ENCODE measurements around the gene SLC34A3. TPM values are rescaled to one million over a fixed set of nuclear protein-coding genes. Genes with fewer than 3 reads are reported as not detected.

SLC34A3 gene
- total RNA-seq, 1 experiment from 2014 or later: 0.13 TPM

DNA sequence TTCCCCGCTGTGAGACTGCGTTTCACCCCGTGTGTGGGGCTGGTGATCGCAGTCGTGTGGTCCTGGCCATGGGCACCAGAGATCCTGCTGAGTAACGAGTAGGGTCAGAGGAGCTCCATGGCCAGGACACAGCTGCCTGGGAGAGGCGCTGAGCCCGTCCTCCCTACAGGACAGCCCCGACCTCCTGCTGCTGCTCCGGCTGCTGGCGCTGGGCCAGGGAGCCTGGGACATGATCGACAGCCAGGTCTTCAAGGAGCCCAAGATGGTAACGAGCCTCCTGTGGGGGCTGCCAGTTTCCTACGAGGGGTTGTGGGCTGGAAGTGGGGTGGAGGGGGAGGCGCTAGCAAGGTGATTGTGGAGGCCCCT, 35.4 kb downstream of the SLC34A3 start:
- ATAC-seq: no peak
- H3K9me3 Mint-ChIP-seq: no peaks in the 10 kb centered on the region
- H3K27ac Mint-ChIP-seq: no peak overlapping the region
- peaks cover 18% of the 10 kb centered on the region for H3K36me3 Mint-ChIP-seq
- POLR2A ChIA-PET: interaction anchor here (0.8 kb wide), 1 partner anchor 30 kb away, joined by 3 read pairs; no protein-coding TSS in a partner anchor
- CTCF ChIA-PET: no interaction called here
- no peak for TF ChIP-seq NR2C2 (CRISPR knock-in tag; IDR thresholded peaks at IDR 0.05)
- TF ChIP-seq IRF2 (CRISPR knock-in tag; IDR thresholded peaks at IDR 0.05; ENCODE audit: borderline replicate concordance, low read depth): no peak
- TF ChIP-seq NR1H2 (CRISPR knock-in tag; IDR thresholded peaks at IDR 0.05): no peak
- TF ChIP-seq, protein P1, sequence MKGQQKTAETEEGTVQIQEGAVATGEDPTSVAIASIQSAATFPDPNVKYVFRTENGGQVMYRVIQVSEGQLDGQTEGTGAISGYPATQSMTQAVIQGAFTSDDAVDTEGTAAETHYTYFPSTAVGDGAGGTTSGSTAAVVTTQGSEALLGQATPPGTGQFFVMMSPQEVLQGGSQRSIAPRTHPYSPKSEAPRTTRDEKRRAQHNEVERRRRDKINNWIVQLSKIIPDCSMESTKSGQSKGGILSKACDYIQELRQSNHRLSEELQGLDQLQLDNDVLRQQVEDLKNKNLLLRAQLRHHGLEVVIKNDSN (CRISPR knock-in tag; IDR thresholded peaks at IDR 0.05): no peak
- TF ChIP-seq, protein P2, sequence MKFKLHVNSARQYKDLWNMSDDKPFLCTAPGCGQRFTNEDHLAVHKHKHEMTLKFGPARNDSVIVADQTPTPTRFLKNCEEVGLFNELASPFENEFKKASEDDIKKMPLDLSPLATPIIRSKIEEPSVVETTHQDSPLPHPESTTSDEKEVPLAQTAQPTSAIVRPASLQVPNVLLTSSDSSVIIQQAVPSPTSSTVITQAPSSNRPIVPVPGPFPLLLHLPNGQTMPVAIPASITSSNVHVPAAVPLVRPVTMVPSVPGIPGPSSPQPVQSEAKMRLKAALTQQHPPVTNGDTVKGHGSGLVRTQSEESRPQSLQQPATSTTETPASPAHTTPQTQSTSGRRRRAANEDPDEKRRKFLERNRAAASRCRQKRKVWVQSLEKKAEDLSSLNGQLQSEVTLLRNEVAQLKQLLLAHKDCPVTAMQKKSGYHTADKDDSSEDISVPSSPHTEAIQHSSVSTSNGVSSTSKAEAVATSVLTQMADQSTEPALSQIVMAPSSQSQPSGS (CRISPR knock-in tag; IDR thresholded peaks at IDR 0.05; ENCODE audit: borderline replicate concordance, low read depth): no peak
- H3K27me3 Mint-ChIP-seq (ENCODE audit: low read depth): no peaks in the 10 kb centered on the region
- no peak for DNase-seq (ENCODE audit: low spot score)
- H3K4me3 Mint-ChIP-seq: no peak overlapping the region
- H3K4me1 Mint-ChIP-seq: peaks cover 3% of the 10 kb centered on the region; the same call in 1 of the 2 replicates

DNA sequence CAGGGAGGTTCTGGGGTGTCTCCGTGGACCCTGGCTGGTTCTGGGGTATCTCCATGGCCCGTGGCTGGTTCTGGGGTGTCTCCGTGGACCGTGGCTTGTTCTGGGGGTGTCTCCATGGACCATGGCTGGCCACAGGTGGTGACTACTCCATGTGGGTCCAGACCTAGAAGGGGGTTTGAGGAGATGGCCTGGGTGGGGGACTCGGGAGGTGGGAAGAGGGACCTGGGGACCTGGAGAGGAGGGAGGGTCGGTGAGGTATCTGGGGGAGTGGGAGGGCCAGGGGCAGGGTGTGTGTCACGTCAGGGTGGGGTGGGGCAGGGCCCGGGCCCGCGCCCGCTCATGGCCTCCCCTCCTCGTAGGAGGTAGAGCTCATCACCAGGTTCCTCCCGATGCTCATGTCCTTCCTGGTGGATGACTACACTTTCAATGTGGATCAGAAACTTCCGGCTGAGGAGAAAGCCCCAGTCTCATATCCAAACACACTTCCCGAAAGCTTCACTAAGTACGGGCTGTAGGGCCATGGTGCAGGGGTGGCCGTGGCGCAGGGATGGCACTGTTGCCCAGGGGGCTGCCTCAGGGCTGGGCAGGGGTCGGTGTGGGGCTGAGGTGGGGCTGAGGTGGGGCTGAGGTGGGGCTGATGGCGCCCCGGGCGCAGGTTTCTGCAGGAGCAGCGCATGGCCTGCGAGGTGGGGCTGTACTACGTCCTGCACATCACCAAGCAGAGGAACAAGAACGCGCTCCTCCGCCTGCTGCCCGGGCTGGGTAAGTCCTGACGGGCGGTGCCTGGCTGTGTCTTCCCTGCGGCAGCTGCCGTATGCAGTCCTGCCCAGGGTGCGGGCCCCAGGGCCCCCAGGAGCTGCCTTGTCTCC, 36.1 kb downstream of the SLC34A3 start:
- TF ChIP-seq GTF2I (CRISPR knock-in tag; conservative IDR thresholded peaks at IDR 0.05) (no peak), ATF1 (CRISPR knock-in tag; IDR thresholded peaks at IDR 0.05) (no peak), ZNF423 (CRISPR knock-in tag; IDR thresholded peaks at IDR 0.05) (no peak), ELF4 (CRISPR knock-in tag; IDR thresholded peaks at IDR 0.05; ENCODE audit: low read depth) (no peak), SMAD3 (CRISPR knock-in tag; IDR thresholded peaks at IDR 0.05; ENCODE audit: borderline replicate concordance) (no peak), ZNF671 (CRISPR knock-in tag; IDR thresholded peaks at IDR 0.05) (no peak), FOXK1 (CRISPR knock-in tag; IDR thresholded peaks at IDR 0.05) (no peak), SOX15 (CRISPR knock-in tag; IDR thresholded peaks at IDR 0.05) (no peak), ZNF317 (CRISPR knock-in tag; IDR thresholded peaks at IDR 0.05; ENCODE audit: borderline replicate concordance, low read depth) (no peak), EMX1 (CRISPR knock-in tag; IDR thresholded peaks at IDR 0.05) (no peak), CREB1 (CRISPR knock-in tag; IDR thresholded peaks at IDR 0.05) (no peak), PRRX2 (CRISPR knock-in tag; IDR thresholded peaks at IDR 0.05) (no peak), HMGA2 (CRISPR knock-in tag; IDR thresholded peaks at IDR 0.05) (no peak), TEAD1 (CRISPR knock-in tag; IDR thresholded peaks at IDR 0.05) (no peak)
- TF ChIP-seq, protein P3, sequence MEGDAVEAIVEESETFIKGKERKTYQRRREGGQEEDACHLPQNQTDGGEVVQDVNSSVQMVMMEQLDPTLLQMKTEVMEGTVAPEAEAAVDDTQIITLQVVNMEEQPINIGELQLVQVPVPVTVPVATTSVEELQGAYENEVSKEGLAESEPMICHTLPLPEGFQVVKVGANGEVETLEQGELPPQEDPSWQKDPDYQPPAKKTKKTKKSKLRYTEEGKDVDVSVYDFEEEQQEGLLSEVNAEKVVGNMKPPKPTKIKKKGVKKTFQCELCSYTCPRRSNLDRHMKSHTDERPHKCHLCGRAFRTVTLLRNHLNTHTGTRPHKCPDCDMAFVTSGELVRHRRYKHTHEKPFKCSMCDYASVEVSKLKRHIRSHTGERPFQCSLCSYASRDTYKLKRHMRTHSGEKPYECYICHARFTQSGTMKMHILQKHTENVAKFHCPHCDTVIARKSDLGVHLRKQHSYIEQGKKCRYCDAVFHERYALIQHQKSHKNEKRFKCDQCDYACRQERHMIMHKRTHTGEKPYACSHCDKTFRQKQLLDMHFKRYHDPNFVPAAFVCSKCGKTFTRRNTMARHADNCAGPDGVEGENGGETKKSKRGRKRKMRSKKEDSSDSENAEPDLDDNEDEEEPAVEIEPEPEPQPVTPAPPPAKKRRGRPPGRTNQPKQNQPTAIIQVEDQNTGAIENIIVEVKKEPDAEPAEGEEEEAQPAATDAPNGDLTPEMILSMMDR (IDR thresholded peaks at IDR 0.05): no peak
- TF ChIP-seq, protein P4, sequence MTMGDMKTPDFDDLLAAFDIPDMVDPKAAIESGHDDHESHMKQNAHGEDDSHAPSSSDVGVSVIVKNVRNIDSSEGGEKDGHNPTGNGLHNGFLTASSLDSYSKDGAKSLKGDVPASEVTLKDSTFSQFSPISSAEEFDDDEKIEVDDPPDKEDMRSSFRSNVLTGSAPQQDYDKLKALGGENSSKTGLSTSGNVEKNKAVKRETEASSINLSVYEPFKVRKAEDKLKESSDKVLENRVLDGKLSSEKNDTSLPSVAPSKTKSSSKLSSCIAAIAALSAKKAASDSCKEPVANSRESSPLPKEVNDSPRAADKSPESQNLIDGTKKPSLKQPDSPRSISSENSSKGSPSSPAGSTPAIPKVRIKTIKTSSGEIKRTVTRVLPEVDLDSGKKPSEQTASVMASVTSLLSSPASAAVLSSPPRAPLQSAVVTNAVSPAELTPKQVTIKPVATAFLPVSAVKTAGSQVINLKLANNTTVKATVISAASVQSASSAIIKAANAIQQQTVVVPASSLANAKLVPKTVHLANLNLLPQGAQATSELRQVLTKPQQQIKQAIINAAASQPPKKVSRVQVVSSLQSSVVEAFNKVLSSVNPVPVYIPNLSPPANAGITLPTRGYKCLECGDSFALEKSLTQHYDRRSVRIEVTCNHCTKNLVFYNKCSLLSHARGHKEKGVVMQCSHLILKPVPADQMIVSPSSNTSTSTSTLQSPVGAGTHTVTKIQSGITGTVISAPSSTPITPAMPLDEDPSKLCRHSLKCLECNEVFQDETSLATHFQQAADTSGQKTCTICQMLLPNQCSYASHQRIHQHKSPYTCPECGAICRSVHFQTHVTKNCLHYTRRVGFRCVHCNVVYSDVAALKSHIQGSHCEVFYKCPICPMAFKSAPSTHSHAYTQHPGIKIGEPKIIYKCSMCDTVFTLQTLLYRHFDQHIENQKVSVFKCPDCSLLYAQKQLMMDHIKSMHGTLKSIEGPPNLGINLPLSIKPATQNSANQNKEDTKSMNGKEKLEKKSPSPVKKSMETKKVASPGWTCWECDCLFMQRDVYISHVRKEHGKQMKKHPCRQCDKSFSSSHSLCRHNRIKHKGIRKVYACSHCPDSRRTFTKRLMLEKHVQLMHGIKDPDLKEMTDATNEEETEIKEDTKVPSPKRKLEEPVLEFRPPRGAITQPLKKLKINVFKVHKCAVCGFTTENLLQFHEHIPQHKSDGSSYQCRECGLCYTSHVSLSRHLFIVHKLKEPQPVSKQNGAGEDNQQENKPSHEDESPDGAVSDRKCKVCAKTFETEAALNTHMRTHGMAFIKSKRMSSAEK (CRISPR knock-in tag; IDR thresholded peaks at IDR 0.05; ENCODE audit: borderline replicate concordance): no peak
- TF ChIP-seq, protein P5, sequence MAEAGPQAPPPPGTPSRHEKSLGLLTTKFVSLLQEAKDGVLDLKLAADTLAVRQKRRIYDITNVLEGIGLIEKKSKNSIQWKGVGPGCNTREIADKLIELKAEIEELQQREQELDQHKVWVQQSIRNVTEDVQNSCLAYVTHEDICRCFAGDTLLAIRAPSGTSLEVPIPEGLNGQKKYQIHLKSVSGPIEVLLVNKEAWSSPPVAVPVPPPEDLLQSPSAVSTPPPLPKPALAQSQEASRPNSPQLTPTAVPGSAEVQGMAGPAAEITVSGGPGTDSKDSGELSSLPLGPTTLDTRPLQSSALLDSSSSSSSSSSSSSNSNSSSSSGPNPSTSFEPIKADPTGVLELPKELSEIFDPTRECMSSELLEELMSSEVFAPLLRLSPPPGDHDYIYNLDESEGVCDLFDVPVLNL (CRISPR knock-in tag; IDR thresholded peaks at IDR 0.05; ENCODE audit: borderline replicate concordance, low read depth): no peak
- TF ChIP-seq, protein P6, sequence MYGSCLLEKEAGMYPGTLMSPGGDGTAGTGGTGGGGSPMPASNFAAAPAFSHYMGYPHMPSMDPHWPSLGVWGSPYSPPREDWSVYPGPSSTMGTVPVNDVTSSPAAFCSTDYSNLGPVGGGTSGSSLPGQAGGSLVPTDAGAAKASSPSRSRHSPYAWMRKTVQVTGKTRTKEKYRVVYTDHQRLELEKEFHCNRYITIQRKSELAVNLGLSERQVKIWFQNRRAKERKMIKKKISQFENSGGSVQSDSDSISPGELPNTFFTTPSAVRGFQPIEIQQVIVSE (CRISPR knock-in tag; IDR thresholded peaks at IDR 0.05; ENCODE audit: borderline replicate concordance): no peak
- TF ChIP-seq, protein P1 (CRISPR knock-in tag; IDR thresholded peaks at IDR 0.05): no peak
- H3K36me3 Mint-ChIP-seq: peaks cover 20% of the 10 kb centered on the region
- CTCF ChIA-PET: no interaction called here
- ATAC-seq (no peak), DNase-seq (ENCODE audit: low spot score) (no peak)
- no peak overlapping the region for H3K27ac Mint-ChIP-seq
- no peaks in the 10 kb centered on the region for H3K27me3 Mint-ChIP-seq (ENCODE audit: low read depth)
- no peaks in the 10 kb centered on the region for H3K9me3 Mint-ChIP-seq
- POLR2A ChIA-PET: interaction anchor here (0.8 kb wide), 1 partner anchor 29 kb away, joined by 3 read pairs; no protein-coding TSS in a partner anchor
- H3K4me3 Mint-ChIP-seq: no peak overlapping the region
- H3K4me1 Mint-ChIP-seq: peaks cover under 1% of the 10 kb centered on the region; the same call in 1 of the 2 replicates

All from WTC11 (cell line).